H9 (cell line): ENCODE results near the gene METTL22. TPM values are rescaled to one million over a fixed set of nuclear protein-coding genes. Genes with fewer than 3 reads are reported as not detected.

ENCODE experiments used
- DNase-seq: peaks from one replicate; pipeline ENCODE4 v3.0.0-alpha.2; 2017
- H2AFZ ChIP-seq: one replicate; pipeline ENCODE4 v1.6.1; 2013; ENCODE audit warnings: mild to moderate bottlenecking, low read length, control low read depth, moderate library complexity
- H2AK5ac ChIP-seq: 2 replicates; pipeline ENCODE4 v1.6.1; 2013; ENCODE audit warnings: low read length, control low read depth, mixed read lengths; ENCODE audit not compliant: insufficient read length
- H2BK120ac ChIP-seq: one replicate; pipeline ENCODE4 v1.6.1; 2013; ENCODE audit warnings: low read depth, mild to moderate bottlenecking, low read length, control low read depth, inconsistent platforms; ENCODE audit not compliant: poor library complexity, severe bottlenecking
- H2BK12ac ChIP-seq: 2 replicates; pipeline ENCODE4 v1.6.1; 2013; ENCODE audit warnings: low read length, control low read depth, mixed read lengths, low read depth; ENCODE audit not compliant: insufficient read length
- H2BK15ac ChIP-seq: 2 replicates; pipeline ENCODE4 v1.6.1; 2013; ENCODE audit warnings: low read depth, low read length, control low read depth
- H2BK20ac ChIP-seq: one replicate; pipeline ENCODE4 v1.6.1; 2013; ENCODE audit warnings: low read depth, mild to moderate bottlenecking, low read length, control low read depth, inconsistent platforms; ENCODE audit not compliant: poor library complexity, severe bottlenecking
- H2BK5ac ChIP-seq: 2 replicates; pipeline ENCODE4 v1.6.1; 2013; ENCODE audit warnings: low read length, control low read depth, mixed read lengths; ENCODE audit not compliant: insufficient read length
- H3K14ac ChIP-seq: 2 replicates; pipeline ENCODE4 v1.6.1; 2013; ENCODE audit warnings: low read length, control low read depth; ENCODE audit not compliant: insufficient read depth
- H3K18ac ChIP-seq: 2 replicates; pipeline ENCODE4 v1.6.1; 2013; ENCODE audit warnings: low read depth, mild to moderate bottlenecking, mixed read lengths, low read length, control low read depth; ENCODE audit not compliant: insufficient read length
- H3K23ac ChIP-seq: 2 replicates; pipeline ENCODE4 v1.6.1; 2013; ENCODE audit warnings: low read length, control low read depth, mixed read lengths, low read depth; ENCODE audit not compliant: insufficient read length
- H3K23me2 ChIP-seq: 2 replicates; pipeline ENCODE4 v1.6.1; 2013; ENCODE audit warnings: low read depth, mild to moderate bottlenecking, mixed read lengths, low read length, control low read depth; ENCODE audit not compliant: insufficient read length, poor library complexity, severe bottlenecking
- H3K27ac ChIP-seq: 2 replicates; pipeline ENCODE4 v1.5.1; 2013; ENCODE audit warnings: low read length, control low read depth, mixed read lengths, low read depth; ENCODE audit not compliant: insufficient read length
- H3K27me3 ChIP-seq: 2 replicates; pipeline ENCODE4 v1.6.1; 2013; ENCODE audit warnings: low read length, control low read depth, inconsistent platforms; ENCODE audit not compliant: insufficient read depth
- H3K4ac ChIP-seq: 2 replicates; pipeline ENCODE4 v1.6.1; 2013; ENCODE audit warnings: low read depth, mild to moderate bottlenecking, control low read depth, inconsistent platforms, low read length, moderate library complexity
- H3K4me1 ChIP-seq: 2 replicates; pipeline ENCODE4 v1.6.1; 2013; ENCODE audit warnings: low read length, control low read depth, inconsistent platforms; ENCODE audit not compliant: insufficient read depth
- H3K4me2 ChIP-seq: 2 replicates; pipeline ENCODE4 v1.6.1; 2013; ENCODE audit warnings: low read length, control low read depth, mixed read lengths; ENCODE audit not compliant: insufficient read length, insufficient read depth
- H3K56ac ChIP-seq: 2 replicates; pipeline ENCODE4 v1.6.1; 2013; ENCODE audit warnings: low read depth, mild to moderate bottlenecking, mixed read lengths, low read length, control low read depth; ENCODE audit not compliant: insufficient read length
- H3K79me1 ChIP-seq: 2 replicates; pipeline ENCODE4 v1.6.1; 2013; ENCODE audit warnings: low read depth, mild to moderate bottlenecking, moderate library complexity, low read length, control low read depth, inconsistent platforms; ENCODE audit not compliant: insufficient read depth, poor library complexity, severe bottlenecking
- H3K79me2 ChIP-seq: 2 replicates; pipeline ENCODE4 v1.6.1; 2013; ENCODE audit warnings: low read length, control low read depth, inconsistent platforms; ENCODE audit not compliant: insufficient read depth
- H3K9ac ChIP-seq: 2 replicates; pipeline ENCODE4 v1.6.1; 2013; ENCODE audit warnings: low read length, control low read depth, mixed read lengths; ENCODE audit not compliant: insufficient read length; ENCODE audit errors: extremely low read depth
- H3K9me3 ChIP-seq: one replicate; pipeline ENCODE4 v1.6.1; 2013; ENCODE audit warnings: low read depth, low read length, inconsistent platforms; ENCODE audit not compliant: control insufficient read depth
- H3T11ph ChIP-seq: one replicate; pipeline ENCODE4 v1.6.1; 2013; ENCODE audit warnings: mild to moderate bottlenecking, low read length, control low read depth, inconsistent platforms
- H4K20me1 ChIP-seq: one replicate; pipeline ENCODE4 v1.6.1; 2013; ENCODE audit not compliant: control insufficient read depth, insufficient read length, insufficient read depth
- H4K5ac ChIP-seq: 2 replicates; pipeline ENCODE4 v1.6.1; 2013; ENCODE audit warnings: low read depth, mild to moderate bottlenecking, mixed read lengths, low read length, control low read depth; ENCODE audit not compliant: insufficient read length
- H4K8ac ChIP-seq: replicated peaks from 2 replicates; pipeline ENCODE4 v1.6.1; 2013; ENCODE audit warnings: low read length, control low read depth, mixed read lengths, low read depth; ENCODE audit not compliant: insufficient read length
- H4K91ac ChIP-seq: 2 replicates; pipeline ENCODE4 v1.6.1; 2013; ENCODE audit warnings: low read depth, mild to moderate bottlenecking, moderate library complexity, mixed read lengths, low read length, control low read depth; ENCODE audit not compliant: insufficient read length
- H3K27ac Mint-ChIP-seq, 3 experiments: 2 replicates in 2 of 3; 3 replicates in 1 of 3; pipeline ENCODE4 v1.8.0; 2020 to 2021; ENCODE audit warnings: mixed read lengths in 3 of 3, mild to moderate bottlenecking in 1 of 3, moderate library complexity in 1 of 3
- H3K27me3 Mint-ChIP-seq: 2 replicates; pipeline ENCODE4 v1.8.0; 2021; ENCODE audit warnings: low read depth, mild to moderate bottlenecking, moderate library complexity, mixed read lengths
- H3K36me3 Mint-ChIP-seq, 3 experiments: 2 replicates in 2 of 3; 3 replicates in 1 of 3; pipeline ENCODE4 v1.8.0; 2020 to 2021; ENCODE audit warnings: low read depth in 3 of 3, mixed read lengths in 3 of 3; ENCODE audit not compliant: insufficient read depth in 1 of 3
- H3K4me1 Mint-ChIP-seq, 2 experiments: 2 replicates each; pipeline ENCODE4 v1.8.0; 2020; ENCODE audit warnings: mixed read lengths in 2 of 2
- H3K4me3 Mint-ChIP-seq, 2 experiments: 2 replicates in 1 of 2; 3 replicates in 1 of 2; pipeline ENCODE4 v1.8.0; 2020 to 2021; ENCODE audit warnings: mild to moderate bottlenecking in 2 of 2, mixed read lengths in 2 of 2, moderate library complexity in 1 of 2
- H3K9me3 Mint-ChIP-seq, 2 experiments: 2 replicates in 1 of 2; 3 replicates in 1 of 2; pipeline ENCODE4 v1.8.0; 2020; ENCODE audit warnings: mild to moderate bottlenecking in 2 of 2, mixed read lengths in 2 of 2, moderate library complexity in 1 of 2
- WGBS: extraction: QIAGEN DNeasy Blood & Tissue Kit; methylation state at CpG from one replicate; pipeline ENCODE4 v1.1.7; 2013; ENCODE audit warnings: missing lambda C conversion rate, low lambda C conversion rate, mixed read lengths; ENCODE audit not compliant: insufficient read length; ENCODE audit errors: extremely low coverage; 5-methylcytosine and 5-hydroxymethylcytosine counted together
- total RNA-seq: library from RNA; stranded (reverse); gene quantifications from 2 replicates; pipeline ENCODE4 v1.2.1, GENCODE V29; 2021
- TF ChIP-seq, protein P1 (sequence below): fragments of 200-600 bp; sonication (generic); conservative IDR thresholded peaks from 3 replicates; pipeline ENCODE4 v1.8.0; 2021; ENCODE audit warnings: antibody characterized with exemption, mild to moderate bottlenecking

The METTL22 gene
- total RNA-seq, 1 experiment from 2014 or later = 51.9 TPM

DNA sequence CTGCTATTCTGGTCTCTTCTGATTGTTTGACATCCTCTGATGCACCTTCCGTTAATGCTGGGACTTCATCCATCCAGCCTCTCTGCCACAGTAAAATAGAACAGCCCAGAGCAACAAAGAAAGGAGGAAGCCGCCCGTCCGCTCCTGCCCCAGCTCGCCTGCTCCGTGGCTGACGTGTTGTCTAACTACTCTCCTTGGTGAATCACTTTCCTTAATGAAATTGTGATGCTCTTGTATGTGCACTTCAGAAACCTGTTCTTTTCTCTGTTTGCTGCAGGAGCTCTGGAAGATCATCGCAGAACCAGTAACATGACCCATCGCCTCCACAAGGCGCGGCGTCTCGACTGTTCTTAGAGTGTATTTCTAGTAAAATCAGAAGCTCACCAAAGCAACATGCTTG lies 24.3 kb downstream of the METTL22 start:
- no peak overlapping the region for H3K9ac ChIP-seq
- no peak overlapping the region for H3K27ac Mint-ChIP-seq
- H3K4ac ChIP-seq = no peak overlapping the region
- H3K27ac ChIP-seq = no peak overlapping the region
- H2AK5ac ChIP-seq = no peak overlapping the region
- no peak overlapping the region for H3T11ph ChIP-seq
- H3K18ac ChIP-seq = no peak overlapping the region
- H4K20me1 ChIP-seq = no peaks in the 10 kb centered on the region
- no peak overlapping the region for H4K8ac ChIP-seq
- H2BK15ac ChIP-seq = no peak overlapping the region
- no peak overlapping the region for H4K91ac ChIP-seq
- H3K27me3 Mint-ChIP-seq = no peaks in the 10 kb centered on the region
- no peak overlapping the region for H3K4me2 ChIP-seq
- no peak for DNase-seq
- H3K79me1 ChIP-seq = no peaks in the 10 kb centered on the region
- H3K9me3 Mint-ChIP-seq = no peaks in the 10 kb centered on the region
- H2AFZ ChIP-seq = no peak overlapping the region
- H3K4me3 Mint-ChIP-seq = no peak overlapping the region
- no peaks in the 10 kb centered on the region for H3K27me3 ChIP-seq
- no peaks in the 10 kb centered on the region for H3K79me2 ChIP-seq
- H2BK20ac ChIP-seq = no peak overlapping the region
- H3K4me1 ChIP-seq = no peaks in the 10 kb centered on the region
- WGBS = no CpG with 5 or more reads among the region's 13 CpGs
- peaks cover 65 to 82% (median 78%) of the 10 kb centered on the region in 3 experiments; a peak in 6 of 7 replicates for H3K36me3 Mint-ChIP-seq
- H3K9me3 ChIP-seq = no peaks in the 10 kb centered on the region
- H3K14ac ChIP-seq = no peak overlapping the region
- TF ChIP-seq, protein P1, sequence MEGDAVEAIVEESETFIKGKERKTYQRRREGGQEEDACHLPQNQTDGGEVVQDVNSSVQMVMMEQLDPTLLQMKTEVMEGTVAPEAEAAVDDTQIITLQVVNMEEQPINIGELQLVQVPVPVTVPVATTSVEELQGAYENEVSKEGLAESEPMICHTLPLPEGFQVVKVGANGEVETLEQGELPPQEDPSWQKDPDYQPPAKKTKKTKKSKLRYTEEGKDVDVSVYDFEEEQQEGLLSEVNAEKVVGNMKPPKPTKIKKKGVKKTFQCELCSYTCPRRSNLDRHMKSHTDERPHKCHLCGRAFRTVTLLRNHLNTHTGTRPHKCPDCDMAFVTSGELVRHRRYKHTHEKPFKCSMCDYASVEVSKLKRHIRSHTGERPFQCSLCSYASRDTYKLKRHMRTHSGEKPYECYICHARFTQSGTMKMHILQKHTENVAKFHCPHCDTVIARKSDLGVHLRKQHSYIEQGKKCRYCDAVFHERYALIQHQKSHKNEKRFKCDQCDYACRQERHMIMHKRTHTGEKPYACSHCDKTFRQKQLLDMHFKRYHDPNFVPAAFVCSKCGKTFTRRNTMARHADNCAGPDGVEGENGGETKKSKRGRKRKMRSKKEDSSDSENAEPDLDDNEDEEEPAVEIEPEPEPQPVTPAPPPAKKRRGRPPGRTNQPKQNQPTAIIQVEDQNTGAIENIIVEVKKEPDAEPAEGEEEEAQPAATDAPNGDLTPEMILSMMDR = no peak
- H3K23me2 ChIP-seq = no peaks in the 10 kb centered on the region
- no peaks in the 10 kb centered on the region for H3K4me1 Mint-ChIP-seq
- no peak overlapping the region for H3K56ac ChIP-seq
- H3K23ac ChIP-seq = no peak overlapping the region
- no peak overlapping the region for H2BK120ac ChIP-seq
- H2BK12ac ChIP-seq = no peak overlapping the region
- H2BK5ac ChIP-seq = no peak overlapping the region
- no peak overlapping the region for H4K5ac ChIP-seq
